IMR-90 (cell line): Measurements from ENCODE around the gene AFDN. TPM values are rescaled to one million over a fixed set of nuclear protein-coding genes. Genes with fewer than 3 reads are reported as not detected.

ENCODE experiments used
- ATAC-seq: fragments of 200-7000 bp; cut with Tn5 transposase; 2 replicates; pipeline ENCODE4 v1.9.1; 2020; ENCODE audit warnings: low read depth, mild to moderate bottlenecking, moderate library complexity
- BruUV-seq: library from RNA; stranded (reverse); fragments of 400-500 nt; replicated peaks from 2 replicates; lab custom pipeline; 2021; lab: Mats Ljungman, UMichigan
- CTCF ChIA-PET: fragments of 300-600 bp; formaldehyde crosslinking; extraction: SDS; loops from one replicate; lab custom pipeline; 2021; ENCODE audit warnings: antibody characterized with exemption; lab: Yijun Ruan, JAX
- POLR2A ChIA-PET: fragments of 300-600 bp; sonication (Branson Sonifier 250); formaldehyde crosslinking; loops from one replicate; lab custom pipeline; 2022; ENCODE audit warnings: antibody characterized with exemption; ENCODE audit not compliant: unreplicated experiment; lab: Charles Lee
- DNase-seq: peaks from one replicate; pipeline ENCODE4 v3.0.0; 2013
- H2AFZ ChIP-seq: replicated peaks from 2 replicates; pipeline ENCODE3; 2013; ENCODE audit warnings: low read length, mild to moderate bottlenecking; ENCODE audit not compliant: poor library complexity
- H2AK5ac ChIP-seq: 2 replicates; pipeline ENCODE4 v1.6.1; 2013; ENCODE audit warnings: low read depth, low read length, inconsistent platforms
- H2AK9ac ChIP-seq: replicated peaks from 2 replicates; pipeline ENCODE3; 2013; ENCODE audit warnings: mild to moderate bottlenecking, low read depth, low read length, moderate library complexity; ENCODE audit not compliant: poor library complexity
- H2BK120ac ChIP-seq: 2 replicates; pipeline ENCODE4 v1.6.1; 2013; ENCODE audit warnings: low read depth, low read length, inconsistent platforms
- H2BK15ac ChIP-seq: 3 replicates; pipeline ENCODE4 v1.6.1; 2013; ENCODE audit warnings: low read depth, low read length, inconsistent platforms
- H2BK20ac ChIP-seq: 2 replicates; pipeline ENCODE4 v1.6.1; 2013; ENCODE audit warnings: low read depth, mild to moderate bottlenecking, inconsistent platforms, low read length, moderate library complexity
- H2BK5ac ChIP-seq: 2 replicates; pipeline ENCODE4 v1.6.1; 2013; ENCODE audit warnings: mild to moderate bottlenecking, low read depth, low read length, inconsistent platforms; ENCODE audit not compliant: poor library complexity, severe bottlenecking
- H3K14ac ChIP-seq: replicated peaks from 2 replicates; pipeline ENCODE4 v1.6.1; 2013; ENCODE audit warnings: low read depth, low read length, inconsistent platforms
- H3K18ac ChIP-seq: 2 replicates; pipeline ENCODE4 v1.6.1; 2013; ENCODE audit warnings: low read depth, low read length, control low read depth
- H3K23ac ChIP-seq: 2 replicates; pipeline ENCODE4 v1.6.1; 2013; ENCODE audit warnings: low read depth, low read length, inconsistent platforms
- H3K27ac ChIP-seq: 2 replicates; pipeline ENCODE4 v1.5.1; 2013; ENCODE audit warnings: mild to moderate bottlenecking, control low read depth, low read length; ENCODE audit not compliant: insufficient read depth
- H3K27me3 ChIP-seq: 2 replicates; pipeline ENCODE4 v1.6.1; 2013; ENCODE audit warnings: low read length; ENCODE audit not compliant: control insufficient read depth, insufficient read depth
- H3K36me3 ChIP-seq: 2 replicates; pipeline ENCODE4 v1.6.1; 2013; ENCODE audit warnings: low read length, mixed read lengths; ENCODE audit not compliant: control insufficient read depth, insufficient read depth
- H3K4ac ChIP-seq: 2 replicates; pipeline ENCODE4 v1.6.1; 2013; ENCODE audit warnings: low read depth, low read length, inconsistent platforms
- H3K4me1 ChIP-seq: 2 replicates; pipeline ENCODE4 v1.6.1; 2013; ENCODE audit warnings: low read length, mixed read lengths; ENCODE audit not compliant: control insufficient read depth, insufficient read depth
- H3K4me2 ChIP-seq: 2 replicates; pipeline ENCODE4 v1.6.1; 2013; ENCODE audit warnings: low read depth, mild to moderate bottlenecking, control low read depth, low read length, moderate library complexity
- H3K4me3 ChIP-seq: 2 replicates; pipeline ENCODE4 v1.5.1; 2013; ENCODE audit warnings: low read depth, mild to moderate bottlenecking, control low read depth, low read length, moderate library complexity; ENCODE audit not compliant: insufficient read depth
- H3K56ac ChIP-seq: 2 replicates; pipeline ENCODE4 v1.6.1; 2013; ENCODE audit warnings: low read length, inconsistent platforms; ENCODE audit not compliant: insufficient read depth; ENCODE audit errors: extremely low read depth
- H3K79me1 ChIP-seq, 2 experiments: 2 replicates each; pipeline ENCODE4 v1.6.1; 2013; ENCODE audit warnings: low read length in 2 of 2, inconsistent platforms in 1 of 2, low read depth in 1 of 2
- H3K9ac ChIP-seq: 2 replicates; pipeline ENCODE4 v1.6.1; 2013; ENCODE audit warnings: low read depth, low read length, control low read depth
- H3K9me1 ChIP-seq: 2 replicates; pipeline ENCODE4 v1.6.1; 2013; ENCODE audit warnings: low read length, inconsistent platforms; ENCODE audit not compliant: insufficient read depth
- H3K9me3 ChIP-seq: 2 replicates; pipeline ENCODE4 v1.6.1; 2013; ENCODE audit warnings: low read length; ENCODE audit not compliant: control insufficient read depth, insufficient read depth
- H4K20me1 ChIP-seq: 2 replicates; pipeline ENCODE4 v1.6.1; 2013; ENCODE audit warnings: low read length, inconsistent platforms; ENCODE audit not compliant: insufficient read depth
- H4K5ac ChIP-seq: 2 replicates; pipeline ENCODE4 v1.6.1; 2013; ENCODE audit warnings: mild to moderate bottlenecking, low read depth, low read length, control low read depth
- H4K8ac ChIP-seq, 2 experiments: 2 replicates each; pipeline ENCODE4 v1.6.1; 2013; ENCODE audit warnings: low read depth in 2 of 2, low read length in 2 of 2, control low read depth in 1 of 2, inconsistent platforms in 1 of 2
- H4K91ac ChIP-seq: 2 replicates; pipeline ENCODE4 v1.6.1; 2013; ENCODE audit warnings: low read depth, low read length, inconsistent platforms; ENCODE audit not compliant: insufficient read depth
- BHLHE40 ChIP-seq: fragments of 150-350 bp; IDR thresholded peaks from 2 replicates; pipeline ENCODE4 v1.6.1; 2016; ENCODE audit warnings: mild to moderate bottlenecking, low read depth, low read length
- CEBPB ChIP-seq: IDR thresholded peaks from 2 replicates; pipeline ENCODE4 v1.6.1; 2012; ENCODE audit warnings: low read depth, low read length, improper control_type of control experiment
- CHD1 ChIP-seq: IDR thresholded peaks from 2 replicates; pipeline ENCODE4 v1.6.1; 2012; ENCODE audit warnings: low read depth, low read length, improper control_type of control experiment
- FOS ChIP-seq: fragments of 150-350 bp; IDR thresholded peaks from 2 replicates; pipeline ENCODE4 v1.6.1; 2016; ENCODE audit warnings: low read depth, low read length
- MAFK ChIP-seq: IDR thresholded peaks from 2 replicates; pipeline ENCODE4 v1.6.1; 2012; ENCODE audit warnings: low read depth, low read length, improper control_type of control experiment
- MAZ ChIP-seq: IDR thresholded peaks from 2 replicates; pipeline ENCODE4 v1.6.1; 2012; ENCODE audit warnings: low read depth, mild to moderate bottlenecking, low read length, improper control_type of control experiment, moderate library complexity, borderline replicate concordance
- MXI1 ChIP-seq: IDR thresholded peaks from 2 replicates; pipeline ENCODE4 v1.6.1; 2012; ENCODE audit warnings: low read depth, mild to moderate bottlenecking, low read length, moderate library complexity, borderline replicate concordance
- NFE2L2 ChIP-seq: fragments of 150-350 bp; IDR thresholded peaks from 2 replicates; pipeline ENCODE4 v1.6.1; 2016; ENCODE audit warnings: low read depth, mild to moderate bottlenecking, low read length
- POLR2A ChIP-seq: IDR thresholded peaks from 2 replicates; pipeline ENCODE4 v1.6.1; 2012; ENCODE audit warnings: mild to moderate bottlenecking, low read depth, low read length
- RAD21 ChIP-seq: IDR thresholded peaks from 2 replicates; pipeline ENCODE4 v1.6.1; 2012; ENCODE audit warnings: low read length, improper control_type of control experiment
- RCOR1 ChIP-seq: IDR thresholded peaks from 2 replicates; pipeline ENCODE4 v1.6.1; 2012; ENCODE audit warnings: mild to moderate bottlenecking, low read length, improper control_type of control experiment; ENCODE audit not compliant: insufficient replicate concordance
- RFX5 ChIP-seq: IDR thresholded peaks from 2 replicates; pipeline ENCODE4 v1.8.0; 2012; ENCODE audit warnings: low read depth, mild to moderate bottlenecking, low read length, moderate library complexity
- SMC3 ChIP-seq: fragments of 150-350 bp; IDR thresholded peaks from 2 replicates; pipeline ENCODE4 v1.6.1; 2016; ENCODE audit warnings: low read depth, mild to moderate bottlenecking, antibody characterized with exemption, low read length, moderate library complexity
- WGBS, 2 experiments: methylation state at CpG; one replicate each; pipeline versions ENCODE4 v1.1.5 to v1.1.7; 2013; ENCODE audit warnings: missing lambda C conversion rate in 2 of 2; ENCODE audit not compliant: insufficient read length in 1 of 2; ENCODE audit errors: extremely low coverage in 2 of 2; 5-methylcytosine and 5-hydroxymethylcytosine counted together
- dilution Hi-C: fragments of 300-500 bp; cut with HindIII; formaldehyde crosslinking; loops from one replicate; pipeline ENCODE4 v1.14.3; 2018; ENCODE audit warnings: low sequenced_read_pairs; ENCODE audit not compliant: unreplicated experiment
- in situ Hi-C: fragments of 300-500 bp; cut with MboI; formaldehyde crosslinking; loops from 3 replicates; pipeline ENCODE4 v1.14.3; 2019; ENCODE audit warnings: low sequenced_read_pairs, inconsistent platforms, mixed read lengths
- intact Hi-C: fragments of 100-400 bp; cut with micrococcal nuclease; formaldehyde crosslinking; loops from 2 replicates; pipeline ENCODE4 v1.10.0; 2022
- polyA plus RNA-seq, 3 experiments: library from polyadenylated mRNA; depleted of rRNA; stranded (reverse); fragments of >200 nt; gene quantifications; 2 replicates each; pipeline ENCODE4 v1.2.3, GENCODE V29; 2012; ENCODE audit warnings: low replicate concordance in 1 of 3
- total RNA-seq: library from RNA; depleted of rRNA; stranded (reverse); fragments of >200 nt; gene quantifications from 2 replicates; pipeline ENCODE4 v1.2.3, GENCODE V29; 2012
- TF ChIP-seq, protein P1 (sequence below): fragments of 150-350 bp; IDR thresholded peaks from 2 replicates; pipeline ENCODE4 v1.6.1; 2016; ENCODE audit warnings: low read depth, mild to moderate bottlenecking, low read length, moderate library complexity, borderline replicate concordance
- TF ChIP-seq, protein P2 (sequence below): conservative IDR thresholded peaks from 2 replicates; pipeline ENCODE4 v1.5.1; 2012; ENCODE audit warnings: mild to moderate bottlenecking, low read depth, low read length, improper control_type of control experiment
- TF ChIP-seq, protein P3 (sequence below): fragments of 150-350 bp; IDR thresholded peaks from 2 replicates; pipeline ENCODE4 v1.6.1; 2017; ENCODE audit warnings: mild to moderate bottlenecking, antibody characterized with exemption, low read length, low read depth

The AFDN gene
- total and polyA plus RNA-seq, 2 of the 4 experiments (the other 2 are of a cell fraction): 11.6 to 20.8 TPM

DNA sequence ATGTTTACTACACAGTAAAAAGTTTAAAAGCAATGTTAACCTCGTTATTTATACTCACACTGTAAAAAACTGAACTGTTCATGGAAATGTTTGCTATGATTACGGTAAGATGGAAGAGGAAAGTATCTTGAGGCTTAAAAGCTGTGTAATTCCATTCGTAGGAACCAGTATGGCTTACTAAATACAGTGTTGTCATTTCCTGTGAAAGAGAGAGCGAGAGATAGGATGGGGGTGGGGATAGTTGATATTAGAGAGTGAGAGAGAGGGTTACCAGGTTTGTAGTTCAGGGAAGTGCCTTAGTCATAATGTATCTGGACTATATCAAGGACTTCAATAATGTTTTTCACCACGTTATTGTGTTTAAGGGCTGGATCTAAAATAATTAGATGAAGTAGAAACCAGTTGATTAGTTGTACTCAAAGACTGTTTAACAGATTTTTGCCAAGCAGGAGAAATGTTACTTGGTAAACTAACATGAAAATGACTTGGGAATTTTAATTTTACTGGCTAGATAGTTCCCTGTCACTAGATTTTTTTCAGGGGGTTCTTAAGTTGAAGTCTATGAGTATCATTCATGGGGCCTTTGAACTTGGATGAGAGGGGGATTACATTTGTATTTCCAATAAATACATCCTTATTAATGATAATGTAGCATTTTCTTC lies 30.4 kb downstream of the AFDN start:
- H4K20me1 ChIP-seq: no peaks in the 10 kb centered on the region; the same call in 1 of the 2 replicates
- dilution Hi-C loops: no loop called here
- no peak overlapping the region for H3K4ac ChIP-seq
- WGBS, 2 experiments: 33% methylated on average over 1 of the region's 5 CpGs; no CpG with 5 or more reads in 1 of the 2 experiments
- H3K9me3 ChIP-seq: no peaks in the 10 kb centered on the region
- ATAC-seq: peak; percentile 25; the same call in 1 of the 2 replicates
- no peak overlapping the region for H3K14ac ChIP-seq
- no peak overlapping the region for H3K4me3 ChIP-seq
- peak overlapping the region; percentile 20 for H2BK5ac ChIP-seq
- H3K27me3 ChIP-seq: no peaks in the 10 kb centered on the region
- H3K79me1 ChIP-seq: peaks cover 3 to 15% of the 10 kb centered on the region in 2 experiments; a peak in 3 of 4 replicates
- intact Hi-C loops: no loop called here
- H3K36me3 ChIP-seq: no peaks in the 10 kb centered on the region
- H2BK120ac ChIP-seq: no peak overlapping the region
- DNase-seq: peak; percentile 71
- H4K5ac ChIP-seq: no peak overlapping the region
- no peak overlapping the region for H2BK15ac ChIP-seq
- no peak overlapping the region for H2BK20ac ChIP-seq
- H2AK9ac ChIP-seq: no peak overlapping the region
- in situ Hi-C loops: no loop called here
- ChIA-PET CTCF (no interaction called here), POLR2A (no interaction called here)
- BruUV-seq: no TSS peak
- no peak overlapping the region for H2AK5ac ChIP-seq
- no peaks in the 10 kb centered on the region for H3K4me1 ChIP-seq
- H2AFZ ChIP-seq: no peak overlapping the region
- no peak overlapping the region for H3K56ac ChIP-seq
- no peak overlapping the region; a peak in 1 of 4 replicates for H4K8ac ChIP-seq
- no peak overlapping the region for H3K27ac ChIP-seq
- peaks cover 2% of the 10 kb centered on the region; the same call in 1 of the 2 replicates for H3K9me1 ChIP-seq
- no peak overlapping the region for H3K23ac ChIP-seq
- no peak overlapping the region for H4K91ac ChIP-seq
- TF ChIP-seq RFX5: no peak
- TF ChIP-seq, protein P1, sequence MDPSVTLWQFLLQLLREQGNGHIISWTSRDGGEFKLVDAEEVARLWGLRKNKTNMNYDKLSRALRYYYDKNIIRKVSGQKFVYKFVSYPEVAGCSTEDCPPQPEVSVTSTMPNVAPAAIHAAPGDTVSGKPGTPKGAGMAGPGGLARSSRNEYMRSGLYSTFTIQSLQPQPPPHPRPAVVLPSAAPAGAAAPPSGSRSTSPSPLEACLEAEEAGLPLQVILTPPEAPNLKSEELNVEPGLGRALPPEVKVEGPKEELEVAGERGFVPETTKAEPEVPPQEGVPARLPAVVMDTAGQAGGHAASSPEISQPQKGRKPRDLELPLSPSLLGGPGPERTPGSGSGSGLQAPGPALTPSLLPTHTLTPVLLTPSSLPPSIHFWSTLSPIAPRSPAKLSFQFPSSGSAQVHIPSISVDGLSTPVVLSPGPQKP: no peak
- TF ChIP-seq RCOR1: no peak
- TF ChIP-seq CEBPB: no peak
- no peak for TF ChIP-seq MXI1
- TF ChIP-seq NFE2L2: no peak
- TF ChIP-seq, protein P2, sequence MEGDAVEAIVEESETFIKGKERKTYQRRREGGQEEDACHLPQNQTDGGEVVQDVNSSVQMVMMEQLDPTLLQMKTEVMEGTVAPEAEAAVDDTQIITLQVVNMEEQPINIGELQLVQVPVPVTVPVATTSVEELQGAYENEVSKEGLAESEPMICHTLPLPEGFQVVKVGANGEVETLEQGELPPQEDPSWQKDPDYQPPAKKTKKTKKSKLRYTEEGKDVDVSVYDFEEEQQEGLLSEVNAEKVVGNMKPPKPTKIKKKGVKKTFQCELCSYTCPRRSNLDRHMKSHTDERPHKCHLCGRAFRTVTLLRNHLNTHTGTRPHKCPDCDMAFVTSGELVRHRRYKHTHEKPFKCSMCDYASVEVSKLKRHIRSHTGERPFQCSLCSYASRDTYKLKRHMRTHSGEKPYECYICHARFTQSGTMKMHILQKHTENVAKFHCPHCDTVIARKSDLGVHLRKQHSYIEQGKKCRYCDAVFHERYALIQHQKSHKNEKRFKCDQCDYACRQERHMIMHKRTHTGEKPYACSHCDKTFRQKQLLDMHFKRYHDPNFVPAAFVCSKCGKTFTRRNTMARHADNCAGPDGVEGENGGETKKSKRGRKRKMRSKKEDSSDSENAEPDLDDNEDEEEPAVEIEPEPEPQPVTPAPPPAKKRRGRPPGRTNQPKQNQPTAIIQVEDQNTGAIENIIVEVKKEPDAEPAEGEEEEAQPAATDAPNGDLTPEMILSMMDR: no peak
- no peak for TF ChIP-seq BHLHE40
- no peak for TF ChIP-seq RAD21
- TF ChIP-seq POLR2A: no peak
- TF ChIP-seq FOS: no peak
- TF ChIP-seq, protein P3, sequence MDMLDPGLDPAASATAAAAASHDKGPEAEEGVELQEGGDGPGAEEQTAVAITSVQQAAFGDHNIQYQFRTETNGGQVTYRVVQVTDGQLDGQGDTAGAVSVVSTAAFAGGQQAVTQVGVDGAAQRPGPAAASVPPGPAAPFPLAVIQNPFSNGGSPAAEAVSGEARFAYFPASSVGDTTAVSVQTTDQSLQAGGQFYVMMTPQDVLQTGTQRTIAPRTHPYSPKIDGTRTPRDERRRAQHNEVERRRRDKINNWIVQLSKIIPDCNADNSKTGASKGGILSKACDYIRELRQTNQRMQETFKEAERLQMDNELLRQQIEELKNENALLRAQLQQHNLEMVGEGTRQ: no peak
- TF ChIP-seq MAZ: no peak
- no peak for TF ChIP-seq MAFK
- no peak for TF ChIP-seq SMC3
- no peak for TF ChIP-seq CHD1
- no peak overlapping the region for H3K18ac ChIP-seq
- H3K4me2 ChIP-seq: peak overlapping the region; percentile 28; the same call in 1 of the 2 replicates
- H3K9ac ChIP-seq: no peak overlapping the region
